DOHH2 (cell line): ENCODE data around the gene IFIH1.

Experiments
- H3F3A ChIP-seq: fragments of 200-600 bp; sonication (generic), shearing (Covaris generic); 2 replicates; pipeline ENCODE4 v1.6.0; 2016; ENCODE audit warnings: antibody characterized with exemption, mild to moderate bottlenecking; ENCODE audit not compliant: control insufficient read depth, insufficient read depth
- H3K27ac ChIP-seq: fragments of 200-600 bp; sonication (generic); 2 replicates; pipeline ENCODE4 v1.5.1; 2014; ENCODE audit warnings: low read depth, mild to moderate bottlenecking, low read length, moderate library complexity
- H3K27me3 ChIP-seq: fragments of 200-600 bp; sonication (generic); 2 replicates; pipeline ENCODE4 v1.6.1; 2014; ENCODE audit warnings: mild to moderate bottlenecking, low read length, mixed read lengths; ENCODE audit not compliant: control insufficient read depth
- H3K36me3 ChIP-seq: fragments of 200-600 bp; sonication (generic); 2 replicates; pipeline ENCODE4 v1.6.1; 2014; ENCODE audit warnings: mild to moderate bottlenecking, low read length, moderate library complexity, mixed read lengths; ENCODE audit not compliant: control insufficient read depth
- H3K4me1 ChIP-seq: fragments of 200-600 bp; sonication (generic); 2 replicates; pipeline ENCODE4 v1.6.1; 2014; ENCODE audit warnings: mild to moderate bottlenecking, low read length, mixed read lengths; ENCODE audit not compliant: control insufficient read depth
- H3K4me2 ChIP-seq: fragments of 200-600 bp; sonication (generic); 2 replicates; pipeline ENCODE4 v1.6.0; 2014; ENCODE audit warnings: mild to moderate bottlenecking, low read length, moderate library complexity
- H3K4me3 ChIP-seq: fragments of 200-600 bp; sonication (generic); 2 replicates; pipeline ENCODE4 v1.5.1; 2014; ENCODE audit warnings: mild to moderate bottlenecking, low read length, mixed read lengths
- H3K79me2 ChIP-seq: fragments of 200-600 bp; sonication (generic); 2 replicates; pipeline ENCODE4 v1.6.1; 2014; ENCODE audit warnings: mild to moderate bottlenecking, low read length, mixed read lengths; ENCODE audit not compliant: control insufficient read depth
- H3K9me2 ChIP-seq: fragments of 200-600 bp; sonication (generic); replicated peaks from 2 replicates; pipeline ENCODE4 v1.6.1; 2014; ENCODE audit warnings: mild to moderate bottlenecking, low read length, mixed read lengths; ENCODE audit not compliant: control insufficient read depth
- H3K9me3 ChIP-seq: fragments of 200-600 bp; sonication (generic); 2 replicates; pipeline ENCODE4 v1.6.1; 2014; ENCODE audit warnings: antibody characterized with exemption, low read length, mixed read lengths; ENCODE audit not compliant: control insufficient read depth, insufficient read depth
- H4K20me1 ChIP-seq: fragments of 200-600 bp; sonication (generic); 2 replicates; pipeline ENCODE4 v1.6.0; 2014; ENCODE audit warnings: low read depth, mild to moderate bottlenecking, antibody characterized with exemption, low read length, moderate library complexity; ENCODE audit not compliant: control insufficient read depth, insufficient read depth
- CTCF ChIP-seq: fragments of 200-600 bp; sonication (generic); IDR thresholded peaks from one replicate; pipeline ENCODE4 v1.5.1; 2014; ENCODE audit warnings: antibody characterized with exemption, mild to moderate bottlenecking, low read depth, low read length; ENCODE audit not compliant: poor library complexity, severe bottlenecking
- EZH2phosphoT487 ChIP-seq: fragments of 200-600 bp; sonication (generic); IDR thresholded peaks from 2 replicates; pipeline ENCODE4 v1.6.1; 2017; ENCODE audit warnings: borderline replicate concordance, mild to moderate bottlenecking, antibody characterized with exemption, low read length, moderate library complexity, mixed read lengths

Gene IFIH1

GRCh38 chr2:162242586-162243280, 75.8 kb downstream of the IFIH1 start:
- Histone ChIP-seq H3K4me1 (no peaks in the 10 kb centered on the region), H3K27me3 (no peaks in the 10 kb centered on the region), H3K9me2 (no peaks in the 10 kb centered on the region), H3K36me3 (no peaks in the 10 kb centered on the region), H3F3A (no peaks in the 10 kb centered on the region), H3K9me3 (no peaks in the 10 kb centered on the region), H3K27ac (no peak overlapping the region), H3K79me2 (no peaks in the 10 kb centered on the region), H4K20me1 (no peaks in the 10 kb centered on the region), H3K4me2 (no peak overlapping the region), H3K4me3 (no peak overlapping the region)
- no peak for TF ChIP-seq EZH2phosphoT487
- TF ChIP-seq CTCF, result no peak

GRCh38 chr2:162241571-162241970, 76.9 kb downstream of the IFIH1 start:
- no peaks in the 10 kb centered on the region for H3K4me1 ChIP-seq
- H3K9me3 ChIP-seq, result no peaks in the 10 kb centered on the region
- no peaks in the 10 kb centered on the region for H3K36me3 ChIP-seq
- no peaks in the 10 kb centered on the region for H3F3A ChIP-seq
- no peaks in the 10 kb centered on the region for H3K9me2 ChIP-seq
- no peak overlapping the region for H3K27ac ChIP-seq
- no peaks in the 10 kb centered on the region for H4K20me1 ChIP-seq
- TF ChIP-seq CTCF (no peak), EZH2phosphoT487 (no peak)
- no peak overlapping the region for H3K4me3 ChIP-seq
- no peaks in the 10 kb centered on the region for H3K79me2 ChIP-seq
- no peak overlapping the region for H3K4me2 ChIP-seq
- no peaks in the 10 kb centered on the region for H3K27me3 ChIP-seq

GRCh38 chr2:162234620-162235462, 83.6 kb downstream of the IFIH1 start:
- Histone ChIP-seq H3K27ac (no peak overlapping the region), H3K4me2 (no peak overlapping the region), H4K20me1 (no peaks in the 10 kb centered on the region), H3K9me3 (no peaks in the 10 kb centered on the region), H3K27me3 (no peaks in the 10 kb centered on the region), H3K4me1 (no peaks in the 10 kb centered on the region), H3K4me3 (no peak overlapping the region), H3K36me3 (no peaks in the 10 kb centered on the region), H3K79me2 (no peaks in the 10 kb centered on the region), H3F3A (no peaks in the 10 kb centered on the region), H3K9me2 (no peaks in the 10 kb centered on the region)
- TF ChIP-seq EZH2phosphoT487 (no peak), CTCF (no peak)
